HepG2 (cell line): ENCODE data around the gene DDX31. TPM values are rescaled to one million over a fixed set of nuclear protein-coding genes. Genes with fewer than 3 reads are reported as not detected.

Experiments
- ARNT ChIP-seq: fragments of 450-650 bp; IDR thresholded peaks from 2 replicates; pipeline ENCODE4 v1.6.1; 2017
- CHD4 ChIP-seq: fragments of 200-600 bp; sonication (generic); IDR thresholded peaks from 2 replicates; pipeline ENCODE4 v1.7.0; 2017; ENCODE audit warnings: mild to moderate bottlenecking, low read length, borderline replicate concordance
- DPF2 ChIP-seq: sonication (generic); formaldehyde crosslinking; IDR thresholded peaks from 2 replicates; pipeline ENCODE4 v1.4.0; 2020; ENCODE audit warnings: mild to moderate bottlenecking, low read depth, missing genetic modification reagents, borderline replicate concordance
- PRMT3 ChIP-seq: sonication (generic); formaldehyde crosslinking; IDR thresholded peaks from 2 replicates; pipeline ENCODE4 v1.8.1; 2022; ENCODE audit warnings: low read depth, mild to moderate bottlenecking, moderate library complexity, missing genetic modification reagents, borderline replicate concordance
- SOX13 ChIP-seq, 3 experiments: fragments of 450-650 bp in 1 of 3; sonication (generic) in 1 of 3; formaldehyde crosslinking in 1 of 3; IDR thresholded peaks in 2 of 3; conservative IDR thresholded peaks in 1 of 3; 2 replicates each; pipeline versions ENCODE4 v1.5.0 to v1.6.1; 2016 to 2020; ENCODE audit warnings: antibody characterized with exemption in 1 of 3, mild to moderate bottlenecking in 1 of 3, missing compliant biosample characterization in 1 of 3, missing genetic modification reagents in 1 of 3, moderate library complexity in 1 of 3
- ZBTB8A ChIP-seq: sonication (generic); formaldehyde crosslinking; IDR thresholded peaks from 2 replicates; pipeline ENCODE4 v1.4.0; 2020; ENCODE audit warnings: mild to moderate bottlenecking, low read depth, missing genetic modification reagents, borderline replicate concordance
- ZNF446 ChIP-seq: sonication (generic); formaldehyde crosslinking; IDR thresholded peaks from 2 replicates; pipeline ENCODE4 v1.5.0; 2020; ENCODE audit warnings: mild to moderate bottlenecking, missing genetic modification reagents
- ZNF570 ChIP-seq: sonication (generic); formaldehyde crosslinking; IDR thresholded peaks from 2 replicates; pipeline ENCODE4 v1.4.0; 2020; ENCODE audit warnings: mild to moderate bottlenecking, missing genetic modification reagents, borderline replicate concordance
- ZNF605 ChIP-seq: sonication (generic); formaldehyde crosslinking; IDR thresholded peaks from 2 replicates; pipeline ENCODE4 v1.8.0; 2022; ENCODE audit warnings: mild to moderate bottlenecking, missing genetic modification reagents
- ZNF781 ChIP-seq: sonication (generic); formaldehyde crosslinking; IDR thresholded peaks from 2 replicates; pipeline ENCODE4 v1.5.1; 2020; ENCODE audit warnings: borderline replicate concordance, mild to moderate bottlenecking, missing genetic modification reagents; ENCODE audit errors: not compliant biosample characterization
- polyA plus RNA-seq, 8 experiments: library from polyadenylated mRNA; depleted of rRNA in 3 of 8; stranded (reverse) in 7 of 8; unstranded in 1 of 8; fragments of >200 nt; fragmentation: Illumina TruSeq in 4 of 8; extraction: Trizol in 4 of 8; gene quantifications; 2 replicates each; pipeline versions ENCODE4 v1.2.1 to v1.2.3, GENCODE V29; 2011 to 2016; ENCODE audit warnings: low read depth in 4 of 8, missing spikeins in 1 of 8, mixed read lengths in 1 of 8; ENCODE audit not compliant: insufficient read depth in 1 of 8
- total RNA-seq, 5 experiments: library from RNA; depleted of rRNA; stranded (reverse); fragments of >200 nt; fragmentation: Illumina TruSeq; extraction: Trizol; gene quantifications; 2 replicates each; pipeline ENCODE4 v1.2.3, GENCODE V29; 2016; ENCODE audit warnings: low read depth in 1 of 5
- TF ChIP-seq, protein P1 (sequence below): IDR thresholded peaks from 2 replicates; pipeline ENCODE4 v1.6.1; 2016
- TF ChIP-seq, protein P2 (sequence below): sonication (generic); formaldehyde crosslinking; IDR thresholded peaks from 2 replicates; pipeline ENCODE4 v1.5.1; 2020; ENCODE audit warnings: missing genetic modification reagents, mild to moderate bottlenecking, borderline replicate concordance
- TF ChIP-seq, protein P3 (sequence below): sonication (generic); formaldehyde crosslinking; IDR thresholded peaks from 2 replicates; pipeline ENCODE4 v1.5.0; 2020; ENCODE audit warnings: mild to moderate bottlenecking, missing genetic modification reagents, borderline replicate concordance
- TF ChIP-seq, protein P4 (sequence below): sonication (generic); formaldehyde crosslinking; IDR thresholded peaks from 2 replicates; pipeline ENCODE4 v1.4.0; 2020; ENCODE audit warnings: missing genetic modification reagents, borderline replicate concordance
- TF ChIP-seq, protein P5 (sequence below): sonication (generic); formaldehyde crosslinking; IDR thresholded peaks from 2 replicates; pipeline ENCODE4 v1.5.1; 2020; ENCODE audit warnings: mild to moderate bottlenecking, missing genetic modification reagents, borderline replicate concordance
- TF ChIP-seq, protein P6 (sequence below): sonication (generic); formaldehyde crosslinking; IDR thresholded peaks from 2 replicates; pipeline ENCODE4 v1.4.0; 2020; ENCODE audit warnings: missing genetic modification reagents

The DDX31 gene
- total and polyA plus RNA-seq, 2 of the 13 experiments (the other 11 are each of a cell fraction or from before 2014, with no cell fraction given): 11.4 to 16.3 TPM

DNA sequence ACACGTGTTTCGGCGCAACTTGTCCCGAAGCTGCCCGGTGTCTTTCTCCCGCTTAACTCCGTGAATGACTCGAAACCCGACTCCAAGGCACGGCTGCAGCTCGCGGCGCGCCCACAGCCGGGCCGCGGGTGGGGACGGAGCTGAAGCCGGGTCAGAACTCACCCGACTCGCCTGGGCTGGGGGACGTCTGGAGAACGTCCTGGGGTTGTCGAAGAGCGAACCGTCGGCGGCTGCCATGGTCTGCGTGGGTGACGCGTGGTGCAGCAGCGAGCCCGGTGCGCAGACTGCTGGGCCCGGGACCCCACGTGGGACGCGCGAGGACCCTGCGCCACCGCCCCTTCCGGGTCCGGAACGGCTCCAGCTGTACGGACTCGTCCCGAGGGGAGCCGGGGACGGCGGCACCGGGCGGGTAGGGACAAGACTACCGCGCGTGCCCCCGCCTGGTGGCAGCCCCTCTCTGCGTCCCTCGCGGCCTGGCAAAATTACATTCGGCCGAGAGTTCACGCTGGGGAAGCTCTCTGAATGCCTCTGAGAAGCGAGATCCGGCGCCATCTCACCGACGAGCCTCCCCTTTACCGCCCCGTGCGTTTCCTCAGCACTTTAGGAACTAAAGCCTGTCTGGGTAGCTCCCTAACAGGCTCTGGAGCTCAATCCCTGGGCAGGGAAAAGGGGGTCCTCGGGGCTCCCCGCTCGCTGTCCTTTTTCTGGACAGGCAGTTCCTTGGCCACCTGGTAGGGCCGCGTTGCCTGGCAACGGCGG lies at the start of gene DDX31 (continued):
- TF ChIP-seq, protein P1, sequence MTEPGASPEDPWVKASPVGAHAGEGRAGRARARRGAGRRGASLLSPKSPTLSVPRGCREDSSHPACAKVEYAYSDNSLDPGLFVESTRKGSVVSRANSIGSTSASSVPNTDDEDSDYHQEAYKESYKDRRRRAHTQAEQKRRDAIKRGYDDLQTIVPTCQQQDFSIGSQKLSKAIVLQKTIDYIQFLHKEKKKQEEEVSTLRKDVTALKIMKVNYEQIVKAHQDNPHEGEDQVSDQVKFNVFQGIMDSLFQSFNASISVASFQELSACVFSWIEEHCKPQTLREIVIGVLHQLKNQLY: no peak
- TF ChIP-seq CHD4 (no peak), ZNF570 (CRISPR knock-in tag) (no peak), ZNF446 (CRISPR knock-in tag) (peak; percentile 71; the same call in 1 of the 2 replicates), ZNF605 (CRISPR knock-in tag) (peak; percentile 96), ZNF781 (peak; percentile 94), PRMT3 (CRISPR knock-in tag) (no peak), ZBTB8A (CRISPR knock-in tag) (no peak), SOX13 (IDR thresholded peaks at IDR 0.05) (peak; percentile 29; the same call in 1 of the 2 replicates), SOX13 (CRISPR knock-in tag; conservative IDR thresholded peaks at IDR 0.05 in 1 of 2, IDR thresholded peaks at IDR 0.05 in 1 of 2) (no peak), DPF2 (CRISPR knock-in tag) (no peak), ARNT (no peak)
- TF ChIP-seq, protein P2, sequence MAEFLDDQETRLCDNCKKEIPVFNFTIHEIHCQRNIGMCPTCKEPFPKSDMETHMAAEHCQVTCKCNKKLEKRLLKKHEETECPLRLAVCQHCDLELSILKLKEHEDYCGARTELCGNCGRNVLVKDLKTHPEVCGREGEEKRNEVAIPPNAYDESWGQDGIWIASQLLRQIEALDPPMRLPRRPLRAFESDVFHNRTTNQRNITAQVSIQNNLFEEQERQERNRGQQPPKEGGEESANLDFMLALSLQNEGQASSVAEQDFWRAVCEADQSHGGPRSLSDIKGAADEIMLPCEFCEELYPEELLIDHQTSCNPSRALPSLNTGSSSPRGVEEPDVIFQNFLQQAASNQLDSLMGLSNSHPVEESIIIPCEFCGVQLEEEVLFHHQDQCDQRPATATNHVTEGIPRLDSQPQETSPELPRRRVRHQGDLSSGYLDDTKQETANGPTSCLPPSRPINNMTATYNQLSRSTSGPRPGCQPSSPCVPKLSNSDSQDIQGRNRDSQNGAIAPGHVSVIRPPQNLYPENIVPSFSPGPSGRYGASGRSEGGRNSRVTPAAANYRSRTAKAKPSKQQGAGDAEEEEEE (CRISPR knock-in tag): no peak
- TF ChIP-seq, protein P3, sequence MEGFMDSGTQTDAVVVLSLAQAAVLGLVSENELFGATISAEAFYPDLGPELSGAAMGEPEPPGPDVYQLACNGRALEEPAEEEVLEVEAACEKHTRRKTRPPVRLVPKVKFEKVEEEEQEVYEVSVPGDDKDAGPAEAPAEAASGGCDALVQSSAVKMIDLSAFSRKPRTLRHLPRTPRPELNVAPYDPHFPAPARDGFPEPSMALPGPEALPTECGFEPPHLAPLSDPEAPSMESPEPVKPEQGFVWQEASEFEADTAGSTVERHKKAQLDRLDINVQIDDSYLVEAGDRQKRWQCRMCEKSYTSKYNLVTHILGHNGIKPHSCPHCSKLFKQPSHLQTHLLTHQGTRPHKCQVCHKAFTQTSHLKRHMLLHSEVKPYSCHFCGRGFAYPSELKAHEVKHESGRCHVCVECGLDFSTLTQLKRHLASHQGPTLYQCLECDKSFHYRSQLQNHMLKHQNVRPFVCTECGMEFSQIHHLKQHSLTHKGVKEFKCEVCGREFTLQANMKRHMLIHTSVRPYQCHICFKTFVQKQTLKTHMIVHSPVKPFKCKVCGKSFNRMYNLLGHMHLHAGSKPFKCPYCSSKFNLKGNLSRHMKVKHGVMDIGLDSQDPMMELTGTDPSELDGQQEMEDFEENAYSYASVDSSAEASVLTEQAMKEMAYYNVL (CRISPR knock-in tag): peak; percentile 94; the same call in 1 of the 2 replicates
- TF ChIP-seq, protein P4, sequence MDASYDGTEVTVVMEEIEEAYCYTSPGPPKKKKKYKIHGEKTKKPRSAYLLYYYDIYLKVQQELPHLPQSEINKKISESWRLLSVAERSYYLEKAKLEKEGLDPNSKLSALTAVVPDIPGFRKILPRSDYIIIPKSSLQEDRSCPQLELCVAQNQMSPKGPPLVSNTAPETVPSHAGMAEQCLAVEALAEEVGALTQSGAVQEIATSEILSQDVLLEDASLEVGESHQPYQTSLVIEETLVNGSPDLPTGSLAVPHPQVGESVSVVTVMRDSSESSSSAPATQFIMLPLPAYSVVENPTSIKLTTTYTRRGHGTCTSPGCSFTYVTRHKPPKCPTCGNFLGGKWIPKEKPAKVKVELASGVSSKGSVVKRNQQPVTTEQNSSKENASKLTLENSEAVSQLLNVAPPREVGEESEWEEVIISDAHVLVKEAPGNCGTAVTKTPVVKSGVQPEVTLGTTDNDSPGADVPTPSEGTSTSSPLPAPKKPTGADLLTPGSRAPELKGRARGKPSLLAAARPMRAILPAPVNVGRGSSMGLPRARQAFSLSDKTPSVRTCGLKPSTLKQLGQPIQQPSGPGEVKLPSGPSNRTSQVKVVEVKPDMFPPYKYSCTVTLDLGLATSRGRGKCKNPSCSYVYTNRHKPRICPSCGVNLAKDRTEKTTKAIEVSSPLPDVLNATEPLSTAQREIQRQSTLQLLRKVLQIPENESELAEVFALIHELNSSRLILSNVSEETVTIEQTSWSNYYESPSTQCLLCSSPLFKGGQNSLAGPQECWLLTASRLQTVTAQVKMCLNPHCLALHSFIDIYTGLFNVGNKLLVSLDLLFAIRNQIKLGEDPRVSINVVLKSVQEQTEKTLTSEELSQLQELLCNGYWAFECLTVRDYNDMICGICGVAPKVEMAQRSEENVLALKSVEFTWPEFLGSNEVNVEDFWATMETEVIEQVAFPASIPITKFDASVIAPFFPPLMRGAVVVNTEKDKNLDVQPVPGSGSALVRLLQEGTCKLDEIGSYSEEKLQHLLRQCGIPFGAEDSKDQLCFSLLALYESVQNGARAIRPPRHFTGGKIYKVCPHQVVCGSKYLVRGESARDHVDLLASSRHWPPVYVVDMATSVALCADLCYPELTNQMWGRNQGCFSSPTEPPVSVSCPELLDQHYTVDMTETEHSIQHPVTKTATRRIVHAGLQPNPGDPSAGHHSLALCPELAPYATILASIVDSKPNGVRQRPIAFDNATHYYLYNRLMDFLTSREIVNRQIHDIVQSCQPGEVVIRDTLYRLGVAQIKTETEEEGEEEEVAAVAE (CRISPR knock-in tag): no peak
- TF ChIP-seq, protein P5, sequence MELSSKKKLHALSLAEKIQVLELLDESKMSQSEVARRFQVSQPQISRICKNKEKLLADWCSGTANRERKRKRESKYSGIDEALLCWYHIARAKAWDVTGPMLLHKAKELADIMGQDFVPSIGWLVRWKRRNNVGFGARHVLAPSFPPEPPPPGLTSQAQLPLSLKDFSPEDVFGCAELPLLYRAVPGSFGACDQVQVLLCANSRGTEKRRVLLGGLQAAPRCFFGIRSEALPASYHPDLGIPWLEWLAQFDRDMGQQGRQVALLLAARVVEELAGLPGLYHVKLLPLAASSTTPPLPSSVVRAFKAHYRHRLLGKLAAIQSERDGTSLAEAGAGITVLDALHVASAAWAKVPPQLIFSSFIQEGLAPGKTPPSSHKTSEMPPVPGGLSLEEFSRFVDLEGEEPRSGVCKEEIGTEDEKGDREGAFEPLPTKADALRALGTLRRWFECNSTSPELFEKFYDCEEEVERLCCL: no peak
- TF ChIP-seq, protein P6, sequence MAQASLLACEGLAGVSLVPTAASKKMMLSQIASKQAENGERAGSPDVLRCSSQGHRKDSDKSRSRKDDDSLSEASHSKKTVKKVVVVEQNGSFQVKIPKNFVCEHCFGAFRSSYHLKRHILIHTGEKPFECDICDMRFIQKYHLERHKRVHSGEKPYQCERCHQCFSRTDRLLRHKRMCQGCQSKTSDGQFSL (CRISPR knock-in tag): peak; percentile 44; the same call in 1 of the 2 replicates
